Left lung (tissue), 10 donors: ENCODE results near the gene PAMR1. TPM values are rescaled to one million over a fixed set of nuclear protein-coding genes. Genes with fewer than 3 reads are reported as not detected.

Experiments
- ATAC-seq: fragments of 200-7000 bp; cut with Tn5 transposase; one replicate; pipeline ENCODE4 v1.9.1; 2020; ENCODE audit warnings: moderate library complexity
- DNase-seq, 4 donors: peaks; one replicate each; pipeline ENCODE4 v3.0.0-alpha.2; 2013 to 2020
- H3K27ac ChIP-seq, 2 donors: fragments of 200-600 bp; sonication (generic) in 1 of 2; one replicate each; pipeline versions ENCODE4 v1.5.0 to v1.8.0; 2020 to 2021
- H3K27me3 ChIP-seq, 2 donors: fragments of 200-600 bp; sonication (generic) in 1 of 2; one replicate each; pipeline versions ENCODE4 v1.5.0 to v1.8.0; 2020 to 2021
- H3K36me3 ChIP-seq, 2 donors: fragments of 200-600 bp; sonication (generic) in 1 of 2; one replicate each; pipeline versions ENCODE4 v1.5.0 to v1.8.0; 2020 to 2021
- H3K4me1 ChIP-seq, 2 donors: fragments of 200-600 bp; one replicate each; pipeline ENCODE4 v1.8.0; 2021
- H3K4me3 ChIP-seq, 2 donors: fragments of 200-600 bp; sonication (generic) in 1 of 2; one replicate each; pipeline versions ENCODE4 v1.5.0 to v1.8.0; 2020 to 2021; ENCODE audit warnings: mild to moderate bottlenecking in 1 of 2
- H3K9me3 ChIP-seq, 2 donors: fragments of 200-600 bp; sonication (generic) in 1 of 2; one replicate each; pipeline versions ENCODE4 v1.5.0 to v1.8.0; 2020 to 2021
- intact Hi-C, 2 donors: fragments of 100-400 bp; cut with DNase I; formaldehyde crosslinking; loops; one replicate each; pipeline versions ENCODE4 v1.11.2 to v1.14.2; 2022
- polyA plus RNA-seq, 6 donors: library from polyadenylated mRNA; unstranded; fragments of 120-200 nt; gene quantifications; one replicate each; pipeline ENCODE4 v1.2.1, GENCODE V29; 2013; ENCODE audit not compliant: insufficient read length in 6 of 6
- total RNA-seq, 2 donors: library from RNA; stranded (reverse); fragmentation: NEBNext Ultra II Directional; extraction: Animal tissue kit (Norgen Biotek cat#: 25700); gene quantifications; one replicate each; pipeline ENCODE4 v1.2.1, GENCODE V29; 2021
- TF ChIP-seq, protein P1 (sequence below), 2 donors: fragments of 200-600 bp; sonication (generic) in 1 of 2; IDR thresholded peaks; one replicate each; pipeline versions ENCODE4 v1.5.0 to v1.8.0; 2021; ENCODE audit warnings: antibody characterized with exemption in 2 of 2
- donor health status: DM: no; HTN: yes; CAD: no.
- donor health status: DM: no; HTN: no; CAD: no.

PAMR1 gene
- total and polyA plus RNA-seq, 8 donors, result 0.65 to 14.4 (median 9.1) TPM

DNA sequence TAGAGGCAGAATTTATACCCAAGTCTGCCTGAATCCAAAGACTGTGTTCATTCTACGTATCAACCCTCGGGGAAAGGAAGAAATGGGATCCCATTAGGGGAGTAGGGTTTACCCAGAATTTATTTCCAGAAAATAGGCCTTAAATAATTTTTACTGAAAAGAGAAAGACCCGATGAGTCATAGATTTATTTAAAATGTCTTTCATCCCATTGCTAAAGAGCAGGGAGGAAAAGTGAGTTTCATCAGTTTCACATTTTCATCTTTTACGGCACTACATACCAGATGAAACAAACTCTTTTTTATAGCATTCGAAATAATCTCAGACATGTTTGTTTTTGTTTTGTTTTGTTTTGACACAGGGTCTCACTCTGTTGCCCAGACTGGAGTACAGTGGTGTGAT lies 137.4 kb downstream of the PAMR1 start:
- Histone ChIP-seq H3K4me1 (peaks cover 0 to 25% of the 10 kb centered on the region in 2 donors), H3K27me3 (no peaks in the 10 kb centered on the region), H3K27ac (no peak overlapping the region), H3K4me3 (no peak overlapping the region), H3K36me3 (no peaks in the 10 kb centered on the region), H3K9me3 (no peaks in the 10 kb centered on the region)
- TF ChIP-seq, protein P1, sequence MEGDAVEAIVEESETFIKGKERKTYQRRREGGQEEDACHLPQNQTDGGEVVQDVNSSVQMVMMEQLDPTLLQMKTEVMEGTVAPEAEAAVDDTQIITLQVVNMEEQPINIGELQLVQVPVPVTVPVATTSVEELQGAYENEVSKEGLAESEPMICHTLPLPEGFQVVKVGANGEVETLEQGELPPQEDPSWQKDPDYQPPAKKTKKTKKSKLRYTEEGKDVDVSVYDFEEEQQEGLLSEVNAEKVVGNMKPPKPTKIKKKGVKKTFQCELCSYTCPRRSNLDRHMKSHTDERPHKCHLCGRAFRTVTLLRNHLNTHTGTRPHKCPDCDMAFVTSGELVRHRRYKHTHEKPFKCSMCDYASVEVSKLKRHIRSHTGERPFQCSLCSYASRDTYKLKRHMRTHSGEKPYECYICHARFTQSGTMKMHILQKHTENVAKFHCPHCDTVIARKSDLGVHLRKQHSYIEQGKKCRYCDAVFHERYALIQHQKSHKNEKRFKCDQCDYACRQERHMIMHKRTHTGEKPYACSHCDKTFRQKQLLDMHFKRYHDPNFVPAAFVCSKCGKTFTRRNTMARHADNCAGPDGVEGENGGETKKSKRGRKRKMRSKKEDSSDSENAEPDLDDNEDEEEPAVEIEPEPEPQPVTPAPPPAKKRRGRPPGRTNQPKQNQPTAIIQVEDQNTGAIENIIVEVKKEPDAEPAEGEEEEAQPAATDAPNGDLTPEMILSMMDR (IDR thresholded peaks at IDR 0.05), result no peak
- DNase-seq (no peak), ATAC-seq (no peak)
- intact Hi-C loops, result no loop called here

DNA sequence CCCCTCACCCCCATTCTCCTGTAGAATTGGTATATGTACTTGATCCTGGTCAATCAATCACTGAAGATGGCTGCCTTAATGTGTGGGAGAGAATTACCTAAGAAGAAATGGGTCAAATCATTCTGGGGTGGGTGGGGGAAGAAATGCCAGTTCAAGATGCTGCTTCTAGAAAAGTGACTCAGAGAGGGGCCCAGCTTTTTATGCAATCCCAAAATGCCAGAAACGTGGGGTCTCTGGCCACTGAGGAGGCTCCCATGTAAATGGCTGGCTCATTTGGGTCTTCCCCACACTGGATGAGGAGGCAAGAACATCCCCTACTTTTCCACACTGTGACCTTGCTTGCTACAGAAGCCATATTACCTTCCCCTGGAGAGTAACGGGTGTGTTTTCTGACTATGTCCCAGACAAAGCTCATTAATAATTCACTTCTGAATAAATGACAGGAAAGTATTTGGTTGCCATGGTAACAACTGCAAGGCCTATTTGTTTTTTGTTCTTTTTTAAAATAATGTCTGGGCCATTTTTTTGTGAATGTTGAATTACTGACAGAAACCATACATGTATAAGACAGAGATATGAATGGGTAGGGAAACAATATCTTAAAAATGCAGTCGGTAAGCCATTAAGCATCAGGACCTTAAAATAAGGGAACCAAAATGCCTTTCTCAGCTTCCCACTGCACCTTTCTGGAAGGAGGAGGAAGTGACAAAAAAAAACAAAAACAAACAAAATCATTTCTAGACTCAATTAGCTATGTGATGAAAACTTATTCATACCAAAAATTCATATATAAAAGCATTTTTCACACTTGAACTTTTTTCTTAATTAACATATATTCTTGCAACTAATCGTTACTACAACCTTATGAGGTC lies 138.1 kb downstream of the PAMR1 start:
- H3K4me1 ChIP-seq, result peaks cover 0 to 22% of the 10 kb centered on the region in 2 donors
- no peaks in the 10 kb centered on the region for H3K9me3 ChIP-seq
- TF ChIP-seq, protein P1 (IDR thresholded peaks at IDR 0.05), result no peak
- intact Hi-C loops, result no loop called here
- H3K4me3 ChIP-seq, result no peak overlapping the region
- no peaks in the 10 kb centered on the region for H3K27me3 ChIP-seq
- DNase-seq (no peak), ATAC-seq (no peak)
- H3K36me3 ChIP-seq, result no peaks in the 10 kb centered on the region
- no peak overlapping the region for H3K27ac ChIP-seq

DNA sequence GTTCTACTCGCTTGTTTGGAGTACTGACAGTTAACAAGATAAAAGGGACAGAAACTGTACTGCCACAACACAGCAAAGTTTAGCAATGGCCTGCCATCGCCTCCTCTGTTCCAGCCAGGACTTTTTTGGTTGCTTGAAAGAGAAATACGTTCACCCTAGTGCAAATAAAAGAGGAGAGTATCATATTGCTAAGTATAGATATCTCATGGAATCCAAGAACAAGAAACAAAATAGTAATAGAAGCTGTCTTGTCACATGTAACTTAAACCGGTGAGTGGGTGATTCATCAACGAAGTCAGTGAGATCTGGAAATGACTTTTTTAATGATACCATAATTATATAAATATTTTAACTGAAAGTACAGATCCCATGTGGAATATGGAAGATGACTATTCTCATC lies 141.5 kb downstream of the PAMR1 start:
- no peaks in the 10 kb centered on the region for H3K4me1 ChIP-seq
- no peak for DNase-seq
- intact Hi-C loops, result no loop called here

More for the DNA sequence above, 141.5 kb downstream of the PAMR1 start:
- no peaks in the 10 kb centered on the region for H3K27me3 ChIP-seq
- H3K27ac ChIP-seq, result no peak overlapping the region
- TF ChIP-seq, protein P1 (IDR thresholded peaks at IDR 0.05), result no peak
- ATAC-seq, result no peak
- no peaks in the 10 kb centered on the region for H3K9me3 ChIP-seq
- H3K4me3 ChIP-seq, result no peak overlapping the region
- no peaks in the 10 kb centered on the region for H3K36me3 ChIP-seq

Other genes with a start within 250 kb of the PAMR1 start
- 1 to 10 TPM in 1 of 2 donors, under 1 TPM in 1; 0.89 to 1.5 TPM for gene SLC1A2, start 106.1 kb downstream of the PAMR1 start, total RNA-seq
- gene SLC1A2, start 106.1 kb downstream of the PAMR1 start, polyA plus RNA-seq, result 10 to 100 TPM; 18.6 to 31.8 (median 19.4) TPM
- gene FJX1, start 92.8 kb upstream of the PAMR1 start, total RNA-seq, result 1 to 10 TPM; 5.1 to 6.6 TPM
- gene FJX1, start 92.8 kb upstream of the PAMR1 start, polyA plus RNA-seq, result 1 to 10 TPM; 3.9 to 6.0 (median 4.7) TPM
- 10 to 100 TPM; 57.9 to 58.9 TPM for gene TRIM44, start 137.2 kb upstream of the PAMR1 start, total RNA-seq
- 10 to 100 TPM; 57.6 to 72.1 (median 65.4) TPM for gene TRIM44, start 137.2 kb upstream of the PAMR1 start, polyA plus RNA-seq